ENCODE results near the gene ACAA1. TPM values are rescaled to one million over a fixed set of nuclear protein-coding genes. Genes with fewer than 3 reads are reported as not detected.

Gene ACAA1
- total RNA-seq, 1 experiment from 2014 or later, result 44.3 TPM

DNA sequence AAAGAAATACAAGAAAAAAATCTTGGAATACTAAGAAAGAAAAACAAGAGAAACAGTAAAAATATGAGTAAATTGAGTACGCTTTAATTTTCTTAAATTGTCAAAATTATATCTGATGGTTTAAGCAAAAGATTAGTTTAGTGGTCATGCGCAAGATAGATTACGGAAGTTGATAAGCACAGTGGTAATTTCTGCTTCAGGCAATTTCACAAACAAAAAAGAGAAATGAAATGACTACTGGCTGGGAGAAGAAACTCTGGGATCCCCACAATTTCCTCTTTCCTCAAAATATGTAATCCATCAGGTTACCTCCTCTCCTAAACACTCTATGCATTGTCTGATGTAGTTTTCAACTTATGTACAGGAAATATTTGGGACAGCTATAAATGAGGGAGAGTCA lies 10.5 kb upstream of the ACAA1 start:
- H3K79me2 ChIP-seq (ENCODE audit: insufficient read depth, low read length), result no peaks in the 10 kb centered on the region
- no CpG with 5 or more reads among the region's 3 CpGs for WGBS (ENCODE audit: extremely low coverage, insufficient read length, low lambda C conversion rate)
- no peak overlapping the region for H2BK120ac ChIP-seq (ENCODE audit: low read depth, low read length, poor library complexity, severe bottlenecking)
- peaks cover 2 to 6% (median 3%) of the 10 kb centered on the region in 3 experiments; a peak in 3 of 7 replicates for H3K36me3 Mint-ChIP-seq (ENCODE audit: insufficient read depth in 1 of 3, low read depth in 3 of 3)
- no peak overlapping the region for H3K23ac ChIP-seq (ENCODE audit: insufficient read length, low read depth, low read length)
- no peak overlapping the region for H3K4me2 ChIP-seq (ENCODE audit: insufficient read depth, insufficient read length, low read length)
- no peak overlapping the region for H3K27ac ChIP-seq (ENCODE audit: insufficient read length, low read depth, low read length)
- H4K5ac ChIP-seq (ENCODE audit: insufficient read length, low read depth, low read length), result no peak overlapping the region
- peaks cover 8 to 11% of the 10 kb centered on the region in 2 experiments; a peak in 4 of 5 replicates for H3K9me3 Mint-ChIP-seq
- H3K23me2 ChIP-seq (ENCODE audit: insufficient read length, low read depth, low read length, poor library complexity, severe bottlenecking), result no peaks in the 10 kb centered on the region
- no peaks in the 10 kb centered on the region for H3K27me3 ChIP-seq (ENCODE audit: insufficient read depth, low read length)
- TF ChIP-seq, protein P1, sequence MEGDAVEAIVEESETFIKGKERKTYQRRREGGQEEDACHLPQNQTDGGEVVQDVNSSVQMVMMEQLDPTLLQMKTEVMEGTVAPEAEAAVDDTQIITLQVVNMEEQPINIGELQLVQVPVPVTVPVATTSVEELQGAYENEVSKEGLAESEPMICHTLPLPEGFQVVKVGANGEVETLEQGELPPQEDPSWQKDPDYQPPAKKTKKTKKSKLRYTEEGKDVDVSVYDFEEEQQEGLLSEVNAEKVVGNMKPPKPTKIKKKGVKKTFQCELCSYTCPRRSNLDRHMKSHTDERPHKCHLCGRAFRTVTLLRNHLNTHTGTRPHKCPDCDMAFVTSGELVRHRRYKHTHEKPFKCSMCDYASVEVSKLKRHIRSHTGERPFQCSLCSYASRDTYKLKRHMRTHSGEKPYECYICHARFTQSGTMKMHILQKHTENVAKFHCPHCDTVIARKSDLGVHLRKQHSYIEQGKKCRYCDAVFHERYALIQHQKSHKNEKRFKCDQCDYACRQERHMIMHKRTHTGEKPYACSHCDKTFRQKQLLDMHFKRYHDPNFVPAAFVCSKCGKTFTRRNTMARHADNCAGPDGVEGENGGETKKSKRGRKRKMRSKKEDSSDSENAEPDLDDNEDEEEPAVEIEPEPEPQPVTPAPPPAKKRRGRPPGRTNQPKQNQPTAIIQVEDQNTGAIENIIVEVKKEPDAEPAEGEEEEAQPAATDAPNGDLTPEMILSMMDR (conservative IDR thresholded peaks at IDR 0.05), result no peak
- H2BK5ac ChIP-seq (ENCODE audit: insufficient read length, low read length), result no peak overlapping the region
- no peaks in the 10 kb centered on the region for H3K4me1 Mint-ChIP-seq
- H4K91ac ChIP-seq (ENCODE audit: insufficient read length, low read depth, low read length), result no peak overlapping the region
- H2AFZ ChIP-seq (ENCODE audit: low read length), result no peak overlapping the region
- no peak overlapping the region for H3K14ac ChIP-seq (ENCODE audit: insufficient read depth, low read length)
- H4K20me1 ChIP-seq (ENCODE audit: control insufficient read depth, insufficient read depth, insufficient read length), result no peaks in the 10 kb centered on the region
- H3K4me1 ChIP-seq (ENCODE audit: insufficient read depth, low read length), result no peaks in the 10 kb centered on the region
- no peak overlapping the region for H4K8ac ChIP-seq (replicated peaks; ENCODE audit: insufficient read length, low read depth, low read length)
- H2AK5ac ChIP-seq (ENCODE audit: insufficient read length, low read length), result no peak overlapping the region
- no peak overlapping the region for H3K9ac ChIP-seq (ENCODE audit: extremely low read depth, insufficient read length, low read length)
- H2BK20ac ChIP-seq (ENCODE audit: low read depth, low read length, poor library complexity, severe bottlenecking), result no peak overlapping the region
- DNase-seq, result no peak
- no peak overlapping the region for H2BK15ac ChIP-seq (ENCODE audit: low read depth, low read length)
- no peaks in the 10 kb centered on the region for H3K79me1 ChIP-seq (ENCODE audit: insufficient read depth, low read depth, low read length, poor library complexity, severe bottlenecking)
- H3K4ac ChIP-seq (ENCODE audit: low read depth, low read length), result no peak overlapping the region
- no peak overlapping the region for H3T11ph ChIP-seq (ENCODE audit: low read length)
- no peaks in the 10 kb centered on the region for H3K9me3 ChIP-seq (ENCODE audit: control insufficient read depth, low read depth, low read length)
- no peak overlapping the region for H3K4me3 Mint-ChIP-seq
- H3K27me3 Mint-ChIP-seq (ENCODE audit: low read depth), result peaks cover 2% of the 10 kb centered on the region; the same call in 1 of the 2 replicates
- no peak overlapping the region for H3K27ac Mint-ChIP-seq
- H2BK12ac ChIP-seq (ENCODE audit: insufficient read length, low read depth, low read length), result no peak overlapping the region
- no peak overlapping the region for H3K18ac ChIP-seq (ENCODE audit: insufficient read length, low read depth, low read length)
- no peak overlapping the region for H3K56ac ChIP-seq (ENCODE audit: insufficient read length, low read depth, low read length)
